ENCODE data around the gene C16orf87.
"Not testable (repeated sequence)": the region's sequence is repeated elsewhere in the genome, so short reads cannot be mapped to it uniquely, and the experiment has no call there.

C16orf87 gene

DNA sequence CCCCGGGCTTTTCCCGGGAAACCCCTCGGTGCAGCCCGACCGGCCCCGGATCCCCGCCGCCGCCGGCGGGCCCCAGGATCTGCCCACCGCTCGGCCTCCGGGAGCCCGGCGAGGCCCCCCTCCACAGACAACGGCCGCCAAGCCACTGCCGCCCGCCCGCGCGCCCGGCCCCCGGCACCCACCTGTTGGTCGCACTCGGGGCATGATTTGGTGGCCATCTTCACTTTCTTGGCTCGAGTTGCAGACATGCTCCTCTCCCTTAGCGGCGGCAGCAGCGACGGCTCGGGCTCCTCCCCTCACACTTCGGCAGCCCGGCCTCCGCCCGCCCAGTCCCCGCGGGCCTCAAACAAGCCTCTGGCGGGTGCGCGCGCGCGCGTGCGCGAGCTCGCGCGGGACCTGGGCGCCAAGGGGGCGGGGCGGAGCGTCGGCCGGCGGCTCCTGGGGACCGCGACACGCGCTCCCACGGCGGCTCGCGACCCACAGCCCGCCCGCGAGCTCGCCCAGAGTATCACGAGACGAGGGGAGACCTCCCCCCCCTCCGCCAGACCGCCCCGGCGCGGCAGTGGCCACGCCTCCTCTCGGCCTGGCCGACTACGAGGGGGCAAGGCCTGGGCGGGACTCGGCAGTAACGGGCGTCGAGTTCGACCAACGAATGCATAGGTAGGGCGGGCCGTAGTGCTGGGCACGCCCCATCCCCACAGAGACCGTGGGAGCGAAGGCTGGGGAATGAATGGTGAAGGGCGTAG is at the start of gene C16orf87:
C16orf87 (minus strand) TSS at position 279 of the 746 bp plus-strand sequence; CDS start at position 248, 31 bp downstream.
- peak; percentile 92 for DNase-seq
- in situ Hi-C loops (cut with MboI; ENCODE audit: low pct_unique_long_range_greater_than_20kb, low sequenced_read_pairs) = no loop called here

- no peak for DNase-seq
- in situ Hi-C loops (cut with MboI; ENCODE audit: low pct_unique_long_range_greater_than_20kb, low sequenced_read_pairs) = no loop called here
These were observed 44.3 kb upstream of the C16orf87 start for GRCh38 chr16:46875243-46875642.

DNA sequence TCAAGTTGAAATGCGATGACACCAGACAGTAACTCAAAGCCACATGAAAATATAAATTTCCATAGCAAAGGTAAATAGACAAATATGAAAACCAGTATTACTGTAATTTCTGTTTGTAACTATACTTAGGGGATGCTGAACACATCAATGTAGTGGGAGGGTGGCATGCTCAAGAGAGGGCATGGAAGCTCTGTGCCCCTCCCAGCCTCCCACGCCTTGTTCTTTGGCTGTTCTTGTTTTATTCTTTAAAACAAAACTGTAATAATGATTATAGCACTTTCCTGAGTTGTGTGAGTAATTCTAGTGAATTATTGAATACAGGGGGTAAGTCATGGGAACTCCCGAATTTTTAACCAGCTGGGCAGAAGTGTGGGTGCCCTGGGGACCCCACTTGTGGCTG is 42.2 kb upstream of the C16orf87 start:
- in situ Hi-C loops (cut with MboI; ENCODE audit: low pct_unique_long_range_greater_than_20kb, low sequenced_read_pairs) = no loop called here
- DNase-seq = no peak

GRCh38 chr16:46871597-46871996 is 40.6 kb upstream of the C16orf87 start:
- in situ Hi-C loops (cut with MboI; ENCODE audit: low pct_unique_long_range_greater_than_20kb, low sequenced_read_pairs) = no loop called here

GRCh38 chr16:46868891-46869290 is 37.9 kb upstream of the C16orf87 start:
- DNase-seq; in situ Hi-C loops (cut with MboI; ENCODE audit: low pct_unique_long_range_greater_than_20kb, low sequenced_read_pairs): not testable (repeated sequence)

More at GRCh38 chr16:46871597-46871996, 40.6 kb upstream of the C16orf87 start:
- DNase-seq = no peak

DNA sequence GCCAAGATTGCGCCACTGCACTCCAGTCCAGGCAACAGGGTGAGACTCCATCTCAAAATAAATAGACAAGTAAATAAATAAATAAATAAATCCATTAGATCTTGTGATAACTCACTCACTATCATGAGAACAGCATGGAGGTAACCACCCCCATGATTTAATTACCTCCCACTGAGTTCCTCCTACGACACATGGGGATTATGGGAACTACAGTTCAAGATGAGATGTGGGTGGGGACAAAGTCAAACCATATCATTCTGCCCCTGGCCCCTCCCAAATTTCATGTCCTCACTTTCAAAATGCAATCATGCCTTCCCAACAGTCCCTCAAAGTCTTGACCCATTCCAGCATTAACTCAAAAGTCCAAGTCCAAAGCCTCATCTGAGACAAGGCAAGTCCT is 36.5 kb upstream of the C16orf87 start:
- in situ Hi-C loops (cut with MboI; ENCODE audit: low pct_unique_long_range_greater_than_20kb, low sequenced_read_pairs); DNase-seq: not testable (repeated sequence)

- no peak for DNase-seq
- in situ Hi-C loops (cut with MboI; ENCODE audit: low pct_unique_long_range_greater_than_20kb, low sequenced_read_pairs) = no loop called here
These were observed 35.3 kb upstream of the C16orf87 start for GRCh38 chr16:46866286-46866685.

DNA sequence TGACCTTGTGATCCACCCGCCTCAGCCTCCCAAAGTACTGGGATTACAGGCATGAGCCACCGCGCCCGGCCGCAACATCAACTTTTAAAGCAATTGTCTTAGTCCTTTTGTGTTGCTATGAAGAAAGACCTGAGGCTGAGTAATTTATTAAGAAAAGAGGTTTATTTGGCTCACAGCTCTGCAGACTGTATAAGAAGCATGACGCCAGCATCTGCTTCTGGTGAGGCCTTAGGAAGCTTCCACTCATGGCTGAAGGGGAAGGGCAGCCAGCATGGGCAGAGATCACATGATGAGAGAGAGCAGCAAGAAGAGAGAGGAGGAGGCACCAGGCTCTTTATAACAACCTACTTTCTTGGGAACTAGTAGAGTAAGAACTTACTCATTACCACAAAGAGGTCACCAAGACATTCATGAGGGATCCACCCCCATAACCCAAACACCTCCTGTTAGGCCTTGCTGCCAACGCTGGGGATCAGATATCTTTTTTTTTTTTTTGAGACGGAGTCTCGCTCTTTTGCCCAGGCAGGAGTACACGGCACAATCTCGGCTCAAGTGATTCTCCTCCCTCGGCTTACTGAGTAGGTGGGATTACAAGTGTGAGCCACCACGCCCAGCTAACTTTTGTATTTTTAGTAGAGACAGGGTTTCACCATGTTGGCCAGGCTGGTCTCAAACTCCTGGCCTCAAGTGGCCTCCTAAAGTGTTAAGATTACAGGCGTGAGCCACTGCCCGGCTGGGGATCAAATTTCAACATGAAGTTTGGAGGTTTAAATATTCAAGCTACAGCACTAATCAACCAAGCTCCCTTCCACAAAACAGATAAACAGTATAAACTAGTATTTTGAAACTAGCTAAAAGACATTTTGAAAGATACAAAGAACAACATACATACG is 31.8 kb upstream of the C16orf87 start:
- DNase-seq = no peak
- in situ Hi-C loops (cut with MboI; ENCODE audit: low pct_unique_long_range_greater_than_20kb, low sequenced_read_pairs) = no loop called here

DNA sequence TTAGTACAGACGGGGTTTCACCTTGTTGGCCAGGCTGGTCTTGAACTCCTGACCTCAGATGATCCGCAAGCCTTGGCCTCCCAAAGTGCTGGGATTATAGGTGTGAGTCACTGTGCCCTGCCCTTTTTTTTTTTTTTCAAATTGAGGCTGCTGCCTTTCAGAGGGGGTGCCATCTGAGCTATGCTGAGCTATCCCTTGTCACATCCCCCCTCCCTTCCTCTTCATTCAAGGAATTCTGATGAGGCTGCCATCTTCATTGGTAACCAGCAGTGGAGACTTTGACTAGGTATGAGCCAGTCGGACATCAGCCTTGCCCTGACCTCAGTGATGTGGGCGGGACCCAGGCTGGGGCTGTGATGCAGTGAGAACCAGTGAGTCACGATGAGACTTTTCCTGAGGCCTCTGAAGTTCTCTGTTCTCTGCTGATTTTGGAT is 28.8 kb upstream of the C16orf87 start:
- in situ Hi-C loops (cut with MboI; ENCODE audit: low pct_unique_long_range_greater_than_20kb, low sequenced_read_pairs) = loop anchor here (10.0 kb wide), 1 partner anchor 55 kb away; no protein-coding TSS in a partner anchor
- DNase-seq = no peak

GRCh38 chr16:46858151-46858550 is 27.2 kb upstream of the C16orf87 start:
- in situ Hi-C loops (cut with MboI; ENCODE audit: low pct_unique_long_range_greater_than_20kb, low sequenced_read_pairs) = loop anchor here (10.0 kb wide), 1 partner anchor 57 kb away; no protein-coding TSS in a partner anchor
- DNase-seq = no peak

DNA sequence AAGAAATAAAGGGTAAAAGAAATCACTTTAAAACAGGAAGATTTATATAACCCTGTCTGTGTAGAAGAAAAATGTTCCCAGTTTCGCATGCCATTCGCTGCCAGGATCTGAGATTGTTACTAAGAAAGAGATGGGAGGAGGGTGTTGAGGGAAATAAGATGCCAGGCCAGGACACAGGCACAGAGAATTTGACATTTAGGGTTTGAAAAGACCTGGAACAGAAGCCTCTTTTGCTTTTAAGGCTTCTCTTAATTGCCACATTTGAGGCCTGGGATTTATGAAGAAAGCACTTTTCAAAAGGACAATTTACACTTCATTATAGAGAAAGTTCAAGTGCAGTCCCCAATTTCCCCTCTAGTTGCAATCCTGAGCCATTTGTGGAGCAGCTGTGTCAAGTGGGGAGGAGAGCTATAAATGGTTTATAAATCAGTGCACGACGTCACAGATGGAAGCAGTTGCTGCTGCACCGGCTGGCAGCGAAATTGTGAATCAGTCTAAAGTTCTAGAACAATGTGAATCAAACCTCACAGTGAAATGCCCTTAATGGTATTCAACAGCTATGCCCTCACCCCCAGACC is 26.5 kb upstream of the C16orf87 start:
- DNase-seq = peak; percentile 45
- in situ Hi-C loops (cut with MboI; ENCODE audit: low pct_unique_long_range_greater_than_20kb, low sequenced_read_pairs) = loop anchor here (10.0 kb wide), 1 partner anchor 57 kb away; no protein-coding TSS in a partner anchor

GRCh38 chr16:46855389-46855788 is 24.4 kb upstream of the C16orf87 start:
- in situ Hi-C loops (cut with MboI; ENCODE audit: low pct_unique_long_range_greater_than_20kb, low sequenced_read_pairs) = loop anchor here (10.0 kb wide), 1 partner anchor 59 kb away; no protein-coding TSS in a partner anchor
- DNase-seq = no peak

GRCh38 chr16:46854846-46855245 is 23.9 kb upstream of the C16orf87 start:
- DNase-seq = no peak
- in situ Hi-C loops (cut with MboI; ENCODE audit: low pct_unique_long_range_greater_than_20kb, low sequenced_read_pairs) = loop anchor here (10.0 kb wide), 1 partner anchor 60 kb away; no protein-coding TSS in a partner anchor

GRCh38 chr16:46853713-46854443 is 22.9 kb upstream of the C16orf87 start:
- in situ Hi-C loops (cut with MboI; ENCODE audit: low pct_unique_long_range_greater_than_20kb, low sequenced_read_pairs) = loop anchor here (10.0 kb wide), 1 partner anchor 61 kb away; no protein-coding TSS in a partner anchor
- DNase-seq = peak; percentile 70

DNA sequence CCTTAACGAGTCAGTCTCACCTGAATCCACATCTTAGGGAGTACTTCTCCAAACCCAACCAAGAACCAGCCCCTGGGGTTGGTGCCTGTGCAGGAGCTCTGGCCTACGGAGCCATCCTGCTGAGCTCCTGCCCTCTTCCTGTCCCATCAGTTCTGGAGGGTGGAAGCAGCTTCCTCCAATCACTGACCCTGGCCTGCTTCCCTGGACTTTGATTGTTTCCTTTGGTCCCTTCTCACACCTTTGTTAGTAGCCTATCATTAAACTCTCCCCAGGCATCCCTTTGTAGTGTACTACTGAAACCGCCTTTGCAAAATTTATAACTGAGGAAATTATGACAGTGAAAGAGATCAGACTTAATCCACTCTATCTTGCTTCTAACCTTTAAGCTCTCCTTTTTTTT is 21.1 kb upstream of the C16orf87 start:
- no peak for DNase-seq
- in situ Hi-C loops (cut with MboI; ENCODE audit: low pct_unique_long_range_greater_than_20kb, low sequenced_read_pairs) = loop anchor here (10.0 kb wide), 1 partner anchor 63 kb away; no protein-coding TSS in a partner anchor

GRCh38 chr16:46850619-46851555 is 19.9 kb upstream of the C16orf87 start:
- DNase-seq = no peak
- in situ Hi-C loops (cut with MboI; ENCODE audit: low pct_unique_long_range_greater_than_20kb, low sequenced_read_pairs) = loop anchor here (10.0 kb wide), 1 partner anchor 64 kb away; no protein-coding TSS in a partner anchor
